Stimulated activated CD8-positive, alpha-beta memory T cell treated with anti-CD3 and anti-CD28 coated beads, Interleukin-7, amount 100 ng/mL, for 48 hours (primary cell): ENCODE results near the gene KAT6B.

ENCODE experiments used
- DNase-seq, 2 donors: peaks; one replicate each; pipeline ENCODE4 v3.0.0-alpha.2; 2020; ENCODE audit warnings: low read depth in 1 of 2; ENCODE audit errors: extremely low read depth in 1 of 2

The KAT6B gene

GRCh38 chr10:75008952-75009351 is 182.6 kb downstream of the KAT6B start:
- DNase-seq = no peak

GRCh38 chr10:75009426-75009825 is 183.0 kb downstream of the KAT6B start:
- no peak for DNase-seq

GRCh38 chr10:75010373-75010772 is 184.0 kb downstream of the KAT6B start:
- no peak for DNase-seq

DNA sequence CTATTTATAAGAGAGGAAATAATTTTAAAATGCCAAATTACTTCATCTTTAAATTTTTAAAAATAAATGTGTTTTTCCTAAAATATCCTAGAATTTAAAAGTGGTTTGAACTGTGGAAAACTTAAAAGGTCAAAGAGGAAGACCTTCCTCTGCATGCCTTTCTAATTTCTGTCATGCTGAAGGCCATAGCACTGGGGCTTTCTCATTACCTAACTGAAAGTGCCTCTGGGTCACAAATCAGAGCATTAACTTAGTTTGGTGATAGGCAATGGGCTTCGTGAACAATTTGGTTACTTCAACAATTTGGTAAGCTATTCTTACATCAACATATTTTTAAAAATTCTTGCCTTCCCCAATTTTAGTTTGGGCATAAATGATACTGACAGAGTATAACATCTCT is 184.8 kb downstream of the KAT6B start:
- DNase-seq = no peak

GRCh38 chr10:75012471-75012870 is 186.1 kb downstream of the KAT6B start:
- no peak for DNase-seq

GRCh38 chr10:75013007-75013406 is 186.6 kb downstream of the KAT6B start:
- DNase-seq = no peak

- DNase-seq = no peak
Observed at GRCh38 chr10:75013522-75013921, 187.1 kb downstream of the KAT6B start.

GRCh38 chr10:75014516-75015230 is 188.3 kb downstream of the KAT6B start:
- DNase-seq = no peak

- no peak for DNase-seq
Observed at GRCh38 chr10:75015442-75015841, 189.0 kb downstream of the KAT6B start.

GRCh38 chr10:75016325-75016724 is 189.9 kb downstream of the KAT6B start:
- DNase-seq = no peak

DNA sequence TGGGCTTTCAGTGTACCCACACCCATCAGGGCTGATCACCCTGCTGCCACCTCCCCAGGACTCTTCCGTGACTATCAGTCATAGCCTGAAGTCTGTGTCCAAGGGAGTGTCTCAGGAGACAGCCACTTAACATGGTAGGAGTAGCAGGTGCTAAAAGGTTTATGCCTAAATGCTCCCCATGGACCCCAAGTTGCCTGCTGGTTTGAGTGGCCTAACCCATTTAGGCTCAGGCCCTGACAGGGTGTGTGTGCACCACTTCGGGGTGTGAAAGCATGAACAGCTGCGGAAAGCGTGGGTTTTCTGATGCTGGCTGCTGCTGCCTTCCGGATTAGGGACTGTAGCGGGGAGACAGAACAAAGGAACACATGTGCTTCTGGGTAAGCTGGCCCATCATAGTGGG is 191.9 kb downstream of the KAT6B start:
- no peak for DNase-seq

DNA sequence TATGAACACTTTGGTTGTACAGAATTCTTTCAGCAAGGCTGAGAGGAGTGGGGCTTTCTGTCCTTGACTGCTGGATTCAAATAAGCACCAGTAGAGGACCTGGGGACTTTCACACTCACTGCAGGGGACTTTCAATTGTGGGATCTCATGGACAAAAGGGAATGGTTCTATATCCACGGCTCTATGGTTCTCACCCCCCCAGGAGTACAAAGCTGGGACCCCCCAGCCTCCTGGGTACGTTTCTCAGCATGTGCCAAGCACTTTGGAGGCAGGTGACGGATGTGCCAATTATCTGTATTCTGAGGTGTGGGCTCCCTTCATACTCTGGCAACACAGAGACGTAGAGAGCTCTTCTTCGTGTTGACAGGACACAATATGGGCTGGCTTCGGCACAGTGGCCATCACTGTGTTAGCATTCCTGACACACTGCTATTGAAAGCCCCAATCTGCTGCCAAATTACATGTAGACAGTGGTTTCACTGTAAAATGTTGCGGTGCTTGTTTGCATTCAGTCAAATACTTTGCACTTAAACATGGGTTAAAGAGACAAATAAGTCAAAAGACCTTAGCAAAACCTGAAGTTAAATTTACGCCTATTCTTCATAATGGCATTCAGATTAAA is 192.4 kb downstream of the KAT6B start:
- no peak for DNase-seq

GRCh38 chr10:75019370-75019769 is 193.0 kb downstream of the KAT6B start:
- DNase-seq = no peak

DNA sequence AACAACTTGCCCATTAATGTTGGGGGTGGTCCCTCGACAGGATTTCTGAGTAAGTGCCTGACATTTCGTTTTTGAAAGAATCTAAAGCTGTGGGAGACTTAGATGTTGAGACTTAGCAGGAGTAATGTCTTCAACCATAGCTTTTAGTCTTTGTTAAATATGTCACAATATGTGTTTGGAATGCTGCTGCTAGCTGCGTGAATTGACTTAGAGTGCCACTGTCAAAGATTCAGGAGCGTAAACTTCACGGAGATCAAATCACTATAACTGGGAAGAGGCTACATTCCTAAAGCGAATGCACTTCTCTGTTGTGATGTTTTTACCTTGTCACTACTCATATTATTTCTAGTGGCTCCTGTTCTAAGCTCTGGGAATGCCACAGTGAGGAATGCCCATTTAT is 193.8 kb downstream of the KAT6B start:
- DNase-seq = no peak

- no peak for DNase-seq
Observed at GRCh38 chr10:75021379-75022249, 195.2 kb downstream of the KAT6B start.

GRCh38 chr10:75023074-75023473 is 196.7 kb downstream of the KAT6B start:
- DNase-seq = no peak

GRCh38 chr10:75024971-75025523 is 198.6 kb downstream of the KAT6B start:
- DNase-seq = no peak

GRCh38 chr10:75028049-75028448 is 201.6 kb downstream of the KAT6B start:
- no peak for DNase-seq

GRCh38 chr10:75028748-75029147 is 202.3 kb downstream of the KAT6B start:
- DNase-seq = no peak

DNA sequence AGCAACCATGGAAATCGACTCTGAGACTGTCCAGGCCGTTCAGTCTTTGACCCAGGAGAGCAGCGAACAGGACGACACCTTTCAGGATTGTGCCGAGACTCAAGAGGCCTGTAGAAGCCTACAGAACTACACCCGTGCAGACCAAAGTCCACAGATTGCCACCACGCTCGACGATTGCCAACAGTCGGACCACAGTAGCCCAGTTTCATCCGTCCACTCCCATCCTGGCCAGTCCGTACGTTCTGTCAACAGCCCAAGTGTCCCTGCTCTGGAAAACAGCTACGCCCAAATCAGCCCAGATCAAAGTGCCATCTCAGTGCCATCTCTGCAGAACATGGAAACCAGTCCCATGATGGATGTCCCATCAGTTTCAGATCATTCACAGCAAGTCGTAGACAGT is 203.0 kb downstream of the KAT6B start:
- DNase-seq = no peak

DNA sequence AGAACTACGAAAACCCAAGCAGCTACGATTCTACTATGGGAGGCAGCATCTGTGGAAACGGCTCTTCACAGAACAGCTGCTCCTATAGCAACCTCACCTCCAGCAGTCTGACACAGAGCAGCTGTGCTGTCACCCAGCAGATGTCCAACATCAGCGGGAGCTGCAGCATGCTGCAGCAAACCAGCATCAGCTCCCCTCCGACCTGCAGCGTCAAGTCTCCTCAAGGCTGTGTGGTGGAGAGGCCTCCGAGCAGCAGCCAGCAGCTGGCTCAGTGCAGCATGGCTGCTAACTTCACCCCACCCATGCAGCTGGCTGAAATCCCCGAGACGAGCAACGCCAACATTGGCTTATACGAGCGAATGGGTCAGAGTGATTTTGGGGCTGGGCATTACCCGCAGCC is 203.5 kb downstream of the KAT6B start:
- DNase-seq = no peak
